Measurements from ENCODE around the gene BRF1.
"Not testable (repeated sequence)": the region's sequence is repeated elsewhere in the genome, so short reads cannot be mapped to it uniquely, and the experiment has no call there.

The BRF1 gene

GRCh38 chr14:105333020-105333490, 32.3 kb upstream of the BRF1 start:
- DNase-seq: no peak

- no peak for DNase-seq
Measured at GRCh38 chr14:105332350-105332874, 31.6 kb upstream of the BRF1 start.

- no peak for DNase-seq
Measured at GRCh38 chr14:105331575-105332349, 31.0 kb upstream of the BRF1 start.

GRCh38 chr14:105330491-105330895, 29.7 kb upstream of the BRF1 start:
- peak; percentile 61 to 65 for DNase-seq

- DNase-seq: no peak
Measured at GRCh38 chr14:105329411-105330150, 28.8 kb upstream of the BRF1 start.

- no peak for DNase-seq
Measured at GRCh38 chr14:105328678-105329390, 28.0 kb upstream of the BRF1 start.

- DNase-seq: no peak
Measured at GRCh38 chr14:105328070-105328677, 27.4 kb upstream of the BRF1 start.

GRCh38 chr14:105327695-105328045, 26.9 kb upstream of the BRF1 start:
- DNase-seq: not testable (repeated sequence)

- no peak for DNase-seq
Measured at GRCh38 chr14:105326891-105327694, 26.3 kb upstream of the BRF1 start.

- DNase-seq: no peak
Measured at GRCh38 chr14:105326568-105326867, 25.7 kb upstream of the BRF1 start.

GRCh38 chr14:105325716-105326567, 25.1 kb upstream of the BRF1 start:
- peak in 1 of 2 donors; percentile 24 for DNase-seq

GRCh38 chr14:105325303-105325702, 24.5 kb upstream of the BRF1 start:
- no peak for DNase-seq

GRCh38 chr14:105324871-105325270, 24.1 kb upstream of the BRF1 start:
- no peak for DNase-seq

- no peak for DNase-seq
Measured at GRCh38 chr14:105324080-105324778, 23.4 kb upstream of the BRF1 start.

- DNase-seq: no peak
Measured at GRCh38 chr14:105323663-105324062, 22.9 kb upstream of the BRF1 start.

GRCh38 chr14:105322791-105323556, 22.2 kb upstream of the BRF1 start:
- no peak for DNase-seq

- DNase-seq: peak; percentile 68 to 75
Measured at GRCh38 chr14:105317546-105317945, 16.7 kb upstream of the BRF1 start.

- DNase-seq: no peak
Measured at GRCh38 chr14:105316968-105317510, 16.2 kb upstream of the BRF1 start.

- DNase-seq: no peak
Measured at GRCh38 chr14:105316577-105316941, 15.8 kb upstream of the BRF1 start.
